NT2/D1 (cell line): ENCODE data around the gene TEAD4.

Source experiments
- DNase-seq: peaks from one replicate; pipeline ENCODE4 v3.0.0-alpha.2; 2011; ENCODE audit warnings: low read depth, low spot score
- H3K27me3 ChIP-seq: 2 replicates; pipeline ENCODE4 v1.6.0; 2011; ENCODE audit warnings: mild to moderate bottlenecking; ENCODE audit not compliant: insufficient read length, insufficient read depth
- H3K36me3 ChIP-seq: 2 replicates; pipeline ENCODE4 v1.6.1; 2011; ENCODE audit warnings: mild to moderate bottlenecking, low read length, mixed read lengths; ENCODE audit not compliant: insufficient read depth, insufficient read length
- H3K4me1 ChIP-seq: 2 replicates; pipeline ENCODE4 v1.5.1; 2011; ENCODE audit not compliant: insufficient read depth, insufficient read length
- H3K4me3 ChIP-seq: 2 replicates; pipeline ENCODE4 v1.5.1; 2011; ENCODE audit warnings: low read depth; ENCODE audit not compliant: insufficient read length
- H3K9ac ChIP-seq: 2 replicates; pipeline ENCODE4 v1.6.0; 2011; ENCODE audit warnings: low read depth; ENCODE audit not compliant: insufficient read length
- H3K9me3 ChIP-seq: 2 replicates; pipeline ENCODE4 v1.5.1; 2011; ENCODE audit warnings: mild to moderate bottlenecking, low read length; ENCODE audit not compliant: insufficient read depth
- SUZ12 ChIP-seq: IDR thresholded peaks from 2 replicates; pipeline ENCODE4 v1.6.1; 2011; ENCODE audit not compliant: insufficient read length, insufficient read depth; ENCODE audit errors: extremely low read depth
- YY1 ChIP-seq: IDR thresholded peaks from 2 replicates; pipeline ENCODE4 v1.6.1; 2011; ENCODE audit not compliant: insufficient read length, insufficient read depth
- ZNF274 ChIP-seq: IDR thresholded peaks from 2 replicates; pipeline ENCODE4 v1.6.1; 2011; ENCODE audit warnings: mild to moderate bottlenecking, low read depth, low read length

The TEAD4 gene

DNA sequence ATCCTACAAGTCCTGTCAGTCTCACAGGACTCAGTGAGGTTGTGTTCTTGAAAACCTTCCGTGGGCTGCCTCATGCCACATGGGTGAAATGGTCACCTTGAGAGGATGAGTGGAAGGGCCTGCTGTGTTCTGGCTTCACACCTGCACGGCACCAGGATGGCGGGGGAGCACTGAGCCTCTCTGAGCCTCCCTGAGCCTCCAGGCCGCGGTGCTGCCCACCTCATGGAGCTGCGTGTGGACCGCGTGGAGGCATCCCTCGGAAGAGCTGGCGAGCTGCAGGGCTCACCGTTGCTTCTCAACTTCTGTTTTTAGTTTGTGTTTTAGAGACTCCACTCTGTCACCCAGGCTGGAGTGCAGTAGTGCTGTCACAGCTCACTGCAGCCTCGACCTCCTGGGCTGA lies 56.2 kb downstream of the TEAD4 start:
- no peak overlapping the region for H3K9ac ChIP-seq
- DNase-seq: no peak
- peaks cover 12% of the 10 kb centered on the region for H3K4me1 ChIP-seq
- H3K27me3 ChIP-seq: no peaks in the 10 kb centered on the region
- no peak overlapping the region for H3K4me3 ChIP-seq
- no peaks in the 10 kb centered on the region for H3K9me3 ChIP-seq
- H3K36me3 ChIP-seq: peaks cover 95% of the 10 kb centered on the region
- TF ChIP-seq SUZ12 (no peak), YY1 (no peak), ZNF274 (no peak)

GRCh38 chr12:3016191-3016590 lies 57.0 kb downstream of the TEAD4 start:
- DNase-seq: no peak
- Histone ChIP-seq H3K4me1 (peaks cover 9% of the 10 kb centered on the region), H3K9me3 (no peaks in the 10 kb centered on the region), H3K4me3 (no peak overlapping the region), H3K36me3 (peaks cover 95% of the 10 kb centered on the region), H3K9ac (no peak overlapping the region), H3K27me3 (no peaks in the 10 kb centered on the region)
- no peak for TF ChIP-seq SUZ12
- no peak for TF ChIP-seq ZNF274
- no peak for TF ChIP-seq YY1

- H3K36me3 ChIP-seq: peaks cover 97% of the 10 kb centered on the region
- peaks cover 9% of the 10 kb centered on the region for H3K4me1 ChIP-seq
These were observed 58.1 kb downstream of the TEAD4 start for GRCh38 chr12:3017281-3017680.

GRCh38 chr12:3018284-3019004 lies 59.2 kb downstream of the TEAD4 start:
- Histone ChIP-seq H3K9ac (no peak overlapping the region), H3K36me3 (peaks cover 97% of the 10 kb centered on the region), H3K9me3 (no peaks in the 10 kb centered on the region), H3K27me3 (no peaks in the 10 kb centered on the region), H3K4me3 (no peak overlapping the region), H3K4me1 (peaks cover 9% of the 10 kb centered on the region)
- no peak for DNase-seq
- TF ChIP-seq ZNF274 (no peak), SUZ12 (no peak), YY1 (no peak)

More at GRCh38 chr12:3017281-3017680, 58.1 kb downstream of the TEAD4 start:
- Histone ChIP-seq H3K9ac (no peak overlapping the region), H3K27me3 (no peaks in the 10 kb centered on the region), H3K9me3 (no peaks in the 10 kb centered on the region), H3K4me3 (no peak overlapping the region)
- no peak for TF ChIP-seq SUZ12
- no peak for TF ChIP-seq YY1
- TF ChIP-seq ZNF274: no peak
- DNase-seq: no peak

GRCh38 chr12:3019005-3019680 lies 59.9 kb downstream of the TEAD4 start:
- peaks cover 95% of the 10 kb centered on the region for H3K36me3 ChIP-seq
- TF ChIP-seq ZNF274 (no peak), YY1 (no peak), SUZ12 (no peak)

GRCh38 chr12:3020399-3020798 lies 61.2 kb downstream of the TEAD4 start:
- Histone ChIP-seq H3K4me1 (peaks cover 2% of the 10 kb centered on the region), H3K36me3 (peaks cover 88% of the 10 kb centered on the region), H3K9ac (no peak overlapping the region), H3K9me3 (no peaks in the 10 kb centered on the region), H3K27me3 (no peaks in the 10 kb centered on the region), H3K4me3 (no peak overlapping the region)
- no peak for TF ChIP-seq YY1
- no peak for TF ChIP-seq SUZ12
- no peak for TF ChIP-seq ZNF274
- no peak for DNase-seq

More at GRCh38 chr12:3019005-3019680, 59.9 kb downstream of the TEAD4 start:
- H3K4me1 ChIP-seq: peaks cover 6% of the 10 kb centered on the region
- no peak overlapping the region for H3K9ac ChIP-seq
- H3K27me3 ChIP-seq: no peaks in the 10 kb centered on the region
- H3K9me3 ChIP-seq: no peaks in the 10 kb centered on the region
- no peak overlapping the region for H3K4me3 ChIP-seq
- DNase-seq: no peak

GRCh38 chr12:3020850-3021435 lies 61.7 kb downstream of the TEAD4 start:
- Histone ChIP-seq H3K9me3 (no peaks in the 10 kb centered on the region), H3K4me1 (no peaks in the 10 kb centered on the region), H3K9ac (no peak overlapping the region), H3K4me3 (no peak overlapping the region), H3K27me3 (no peaks in the 10 kb centered on the region), H3K36me3 (peaks cover 89% of the 10 kb centered on the region)
- no peak for TF ChIP-seq ZNF274
- TF ChIP-seq SUZ12: no peak
- TF ChIP-seq YY1: no peak
- no peak for DNase-seq
